H9 (cell line): ENCODE data around the gene TMEM163. TPM values are rescaled to one million over a fixed set of nuclear protein-coding genes. Genes with fewer than 3 reads are reported as not detected.

ENCODE experiments used
- DNase-seq: peaks from one replicate; pipeline ENCODE4 v3.0.0-alpha.2; 2017
- H2AFZ ChIP-seq: one replicate; pipeline ENCODE4 v1.6.1; 2013; ENCODE audit warnings: mild to moderate bottlenecking, low read length, control low read depth, moderate library complexity
- H2AK5ac ChIP-seq: 2 replicates; pipeline ENCODE4 v1.6.1; 2013; ENCODE audit warnings: low read length, control low read depth, mixed read lengths; ENCODE audit not compliant: insufficient read length
- H2BK120ac ChIP-seq: one replicate; pipeline ENCODE4 v1.6.1; 2013; ENCODE audit warnings: low read depth, mild to moderate bottlenecking, low read length, control low read depth, inconsistent platforms; ENCODE audit not compliant: poor library complexity, severe bottlenecking
- H2BK12ac ChIP-seq: 2 replicates; pipeline ENCODE4 v1.6.1; 2013; ENCODE audit warnings: low read length, control low read depth, mixed read lengths, low read depth; ENCODE audit not compliant: insufficient read length
- H2BK15ac ChIP-seq: 2 replicates; pipeline ENCODE4 v1.6.1; 2013; ENCODE audit warnings: low read depth, low read length, control low read depth
- H2BK20ac ChIP-seq: one replicate; pipeline ENCODE4 v1.6.1; 2013; ENCODE audit warnings: low read depth, mild to moderate bottlenecking, low read length, control low read depth, inconsistent platforms; ENCODE audit not compliant: poor library complexity, severe bottlenecking
- H2BK5ac ChIP-seq: 2 replicates; pipeline ENCODE4 v1.6.1; 2013; ENCODE audit warnings: low read length, control low read depth, mixed read lengths; ENCODE audit not compliant: insufficient read length
- H3K14ac ChIP-seq: 2 replicates; pipeline ENCODE4 v1.6.1; 2013; ENCODE audit warnings: low read length, control low read depth; ENCODE audit not compliant: insufficient read depth
- H3K18ac ChIP-seq: 2 replicates; pipeline ENCODE4 v1.6.1; 2013; ENCODE audit warnings: low read depth, mild to moderate bottlenecking, mixed read lengths, low read length, control low read depth; ENCODE audit not compliant: insufficient read length
- H3K23ac ChIP-seq: 2 replicates; pipeline ENCODE4 v1.6.1; 2013; ENCODE audit warnings: low read length, control low read depth, mixed read lengths, low read depth; ENCODE audit not compliant: insufficient read length
- H3K23me2 ChIP-seq: 2 replicates; pipeline ENCODE4 v1.6.1; 2013; ENCODE audit warnings: low read depth, mild to moderate bottlenecking, mixed read lengths, low read length, control low read depth; ENCODE audit not compliant: insufficient read length, poor library complexity, severe bottlenecking
- H3K27ac ChIP-seq: 2 replicates; pipeline ENCODE4 v1.5.1; 2013; ENCODE audit warnings: low read length, control low read depth, mixed read lengths, low read depth; ENCODE audit not compliant: insufficient read length
- H3K27me3 ChIP-seq: 2 replicates; pipeline ENCODE4 v1.6.1; 2013; ENCODE audit warnings: low read length, control low read depth, inconsistent platforms; ENCODE audit not compliant: insufficient read depth
- H3K4ac ChIP-seq: 2 replicates; pipeline ENCODE4 v1.6.1; 2013; ENCODE audit warnings: low read depth, mild to moderate bottlenecking, control low read depth, inconsistent platforms, low read length, moderate library complexity
- H3K4me1 ChIP-seq: 2 replicates; pipeline ENCODE4 v1.6.1; 2013; ENCODE audit warnings: low read length, control low read depth, inconsistent platforms; ENCODE audit not compliant: insufficient read depth
- H3K4me2 ChIP-seq: 2 replicates; pipeline ENCODE4 v1.6.1; 2013; ENCODE audit warnings: low read length, control low read depth, mixed read lengths; ENCODE audit not compliant: insufficient read length, insufficient read depth
- H3K56ac ChIP-seq: 2 replicates; pipeline ENCODE4 v1.6.1; 2013; ENCODE audit warnings: low read depth, mild to moderate bottlenecking, mixed read lengths, low read length, control low read depth; ENCODE audit not compliant: insufficient read length
- H3K79me1 ChIP-seq: 2 replicates; pipeline ENCODE4 v1.6.1; 2013; ENCODE audit warnings: low read depth, mild to moderate bottlenecking, moderate library complexity, low read length, control low read depth, inconsistent platforms; ENCODE audit not compliant: insufficient read depth, poor library complexity, severe bottlenecking
- H3K79me2 ChIP-seq: 2 replicates; pipeline ENCODE4 v1.6.1; 2013; ENCODE audit warnings: low read length, control low read depth, inconsistent platforms; ENCODE audit not compliant: insufficient read depth
- H3K9ac ChIP-seq: 2 replicates; pipeline ENCODE4 v1.6.1; 2013; ENCODE audit warnings: low read length, control low read depth, mixed read lengths; ENCODE audit not compliant: insufficient read length; ENCODE audit errors: extremely low read depth
- H3K9me3 ChIP-seq: one replicate; pipeline ENCODE4 v1.6.1; 2013; ENCODE audit warnings: low read depth, low read length, inconsistent platforms; ENCODE audit not compliant: control insufficient read depth
- H3T11ph ChIP-seq: one replicate; pipeline ENCODE4 v1.6.1; 2013; ENCODE audit warnings: mild to moderate bottlenecking, low read length, control low read depth, inconsistent platforms
- H4K20me1 ChIP-seq: one replicate; pipeline ENCODE4 v1.6.1; 2013; ENCODE audit not compliant: control insufficient read depth, insufficient read length, insufficient read depth
- H4K5ac ChIP-seq: 2 replicates; pipeline ENCODE4 v1.6.1; 2013; ENCODE audit warnings: low read depth, mild to moderate bottlenecking, mixed read lengths, low read length, control low read depth; ENCODE audit not compliant: insufficient read length
- H4K8ac ChIP-seq: replicated peaks from 2 replicates; pipeline ENCODE4 v1.6.1; 2013; ENCODE audit warnings: low read length, control low read depth, mixed read lengths, low read depth; ENCODE audit not compliant: insufficient read length
- H4K91ac ChIP-seq: 2 replicates; pipeline ENCODE4 v1.6.1; 2013; ENCODE audit warnings: low read depth, mild to moderate bottlenecking, moderate library complexity, mixed read lengths, low read length, control low read depth; ENCODE audit not compliant: insufficient read length
- H3K27ac Mint-ChIP-seq, 3 experiments: 2 replicates in 2 of 3; 3 replicates in 1 of 3; pipeline ENCODE4 v1.8.0; 2020 to 2021; ENCODE audit warnings: mixed read lengths in 3 of 3, mild to moderate bottlenecking in 1 of 3, moderate library complexity in 1 of 3
- H3K27me3 Mint-ChIP-seq: 2 replicates; pipeline ENCODE4 v1.8.0; 2021; ENCODE audit warnings: low read depth, mild to moderate bottlenecking, moderate library complexity, mixed read lengths
- H3K36me3 Mint-ChIP-seq, 3 experiments: 2 replicates in 2 of 3; 3 replicates in 1 of 3; pipeline ENCODE4 v1.8.0; 2020 to 2021; ENCODE audit warnings: low read depth in 3 of 3, mixed read lengths in 3 of 3; ENCODE audit not compliant: insufficient read depth in 1 of 3
- H3K4me1 Mint-ChIP-seq, 2 experiments: 2 replicates each; pipeline ENCODE4 v1.8.0; 2020; ENCODE audit warnings: mixed read lengths in 2 of 2
- H3K4me3 Mint-ChIP-seq, 2 experiments: 2 replicates in 1 of 2; 3 replicates in 1 of 2; pipeline ENCODE4 v1.8.0; 2020 to 2021; ENCODE audit warnings: mild to moderate bottlenecking in 2 of 2, mixed read lengths in 2 of 2, moderate library complexity in 1 of 2
- H3K9me3 Mint-ChIP-seq, 2 experiments: 2 replicates in 1 of 2; 3 replicates in 1 of 2; pipeline ENCODE4 v1.8.0; 2020; ENCODE audit warnings: mild to moderate bottlenecking in 2 of 2, mixed read lengths in 2 of 2, moderate library complexity in 1 of 2
- CTCF ChIP-seq: fragments of 200-600 bp; sonication (generic); conservative IDR thresholded peaks from 3 replicates; pipeline ENCODE4 v1.8.0; 2021; ENCODE audit warnings: antibody characterized with exemption, mild to moderate bottlenecking
- WGBS: extraction: QIAGEN DNeasy Blood & Tissue Kit; methylation state at CpG from one replicate; pipeline ENCODE4 v1.1.7; 2013; ENCODE audit warnings: missing lambda C conversion rate, low lambda C conversion rate, mixed read lengths; ENCODE audit not compliant: insufficient read length; ENCODE audit errors: extremely low coverage; 5-methylcytosine and 5-hydroxymethylcytosine counted together
- total RNA-seq: library from RNA; stranded (reverse); gene quantifications from 2 replicates; pipeline ENCODE4 v1.2.1, GENCODE V29; 2021

TMEM163 gene
- total RNA-seq, 1 experiment from 2014 or later: 0.39 TPM

DNA sequence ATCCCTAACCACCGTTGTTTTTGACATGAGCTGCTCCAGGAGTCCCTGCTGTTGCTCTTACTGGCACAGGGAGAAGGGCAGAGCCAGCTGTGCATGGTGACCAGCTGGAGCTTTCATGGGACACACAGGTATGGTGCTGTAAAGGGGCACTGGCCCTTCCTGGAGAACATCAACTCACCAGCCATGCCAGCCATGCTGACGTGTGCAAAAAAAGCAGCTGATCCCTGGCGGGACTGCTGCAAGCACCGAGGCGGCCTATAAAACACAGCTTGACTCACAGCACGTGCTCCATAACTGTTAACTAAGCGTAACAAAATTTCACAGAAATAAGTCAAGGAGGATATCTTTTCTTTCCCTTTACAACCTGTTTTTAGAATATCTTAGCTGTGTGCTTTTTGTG, 165.1 kb downstream of the TMEM163 start:
- no peaks in the 10 kb centered on the region for H3K27me3 ChIP-seq
- H3K23ac ChIP-seq: no peak overlapping the region
- no peak overlapping the region for H4K91ac ChIP-seq
- no peaks in the 10 kb centered on the region for H3K4me1 ChIP-seq
- H2AK5ac ChIP-seq: no peak overlapping the region
- H3K14ac ChIP-seq: no peak overlapping the region
- H4K20me1 ChIP-seq: no peaks in the 10 kb centered on the region
- no peaks in the 10 kb centered on the region for H3K23me2 ChIP-seq
- H3K9ac ChIP-seq: no peak overlapping the region
- no peak overlapping the region for H4K8ac ChIP-seq
- no peak for TF ChIP-seq CTCF
- H2BK12ac ChIP-seq: no peak overlapping the region
- no peaks in the 10 kb centered on the region for H3K9me3 Mint-ChIP-seq
- H3K4ac ChIP-seq: no peak overlapping the region
- no peak overlapping the region for H3K4me2 ChIP-seq
- no peak overlapping the region for H2BK15ac ChIP-seq
- no peak overlapping the region for H3K18ac ChIP-seq
- H3K9me3 ChIP-seq: no peaks in the 10 kb centered on the region
- H3K27ac Mint-ChIP-seq: no peak overlapping the region
- H2BK20ac ChIP-seq: no peak overlapping the region
- no peaks in the 10 kb centered on the region for H3K36me3 Mint-ChIP-seq
- no peak overlapping the region for H2BK5ac ChIP-seq
- no peak overlapping the region for H2BK120ac ChIP-seq
- no CpG with 5 or more reads among the region's 7 CpGs for WGBS
- H3T11ph ChIP-seq: no peak overlapping the region
- H3K27me3 Mint-ChIP-seq: peaks cover 6% of the 10 kb centered on the region
- H3K4me1 Mint-ChIP-seq: peaks cover 0 to 3% of the 10 kb centered on the region in 2 experiments; a peak in 2 of 4 replicates
- H3K79me2 ChIP-seq: no peaks in the 10 kb centered on the region
- H3K27ac ChIP-seq: no peak overlapping the region
- no peak for DNase-seq
- H2AFZ ChIP-seq: no peak overlapping the region
- no peak overlapping the region for H3K4me3 Mint-ChIP-seq
- H3K79me1 ChIP-seq: no peaks in the 10 kb centered on the region
- H3K56ac ChIP-seq: no peak overlapping the region
- H4K5ac ChIP-seq: no peak overlapping the region
